WTC11 (cell line): ENCODE results near the gene GHR. TPM values are rescaled to one million over a fixed set of nuclear protein-coding genes. Genes with fewer than 3 reads are reported as not detected.

ENCODE experiments used
- ATAC-seq: fragments of 200-7000 bp; cut with Tn5 transposase; 2 replicates; pipeline ENCODE4 v1.10.0; 2021; ENCODE audit warnings: mild to moderate bottlenecking, moderate library complexity
- CTCF ChIA-PET: fragments of 300-600 bp; sonication (Branson Sonifier 250); formaldehyde crosslinking; loops from one replicate; lab custom pipeline; 2021; ENCODE audit warnings: antibody characterized with exemption; lab: Charles Lee
- POLR2A ChIA-PET: fragments of 350-600 bp; sonication (Branson Sonifier 250); formaldehyde crosslinking; loops from one replicate; lab custom pipeline; 2021; ENCODE audit warnings: antibody characterized with exemption; lab: Charles Lee
- DNase-seq: peaks from one replicate; pipeline ENCODE4 v3.0.0; 2021; ENCODE audit warnings: low spot score
- H3K27ac Mint-ChIP-seq: 2 replicates; pipeline ENCODE4 v1.8.0; 2021; ENCODE audit warnings: mixed read lengths
- H3K27me3 Mint-ChIP-seq: 2 replicates; pipeline ENCODE4 v1.8.0; 2021; ENCODE audit warnings: low read depth, mild to moderate bottlenecking, moderate library complexity, mixed read lengths
- H3K36me3 Mint-ChIP-seq: 2 replicates; pipeline ENCODE4 v1.8.0; 2021; ENCODE audit warnings: mixed read lengths
- H3K4me1 Mint-ChIP-seq: 2 replicates; pipeline ENCODE4 v1.8.0; 2022; ENCODE audit warnings: mixed read lengths
- H3K4me3 Mint-ChIP-seq: 2 replicates; pipeline ENCODE4 v1.8.0; 2021; ENCODE audit warnings: mild to moderate bottlenecking, moderate library complexity, mixed read lengths
- H3K9me3 Mint-ChIP-seq: 2 replicates; pipeline ENCODE4 v1.8.0; 2021; ENCODE audit warnings: mixed read lengths
- CDX4 ChIP-seq: fragments of 250-450 bp; sonication (Bioruptor Pico); IDR thresholded peaks from 2 replicates; pipeline ENCODE4 v1.9.0; 2021; ENCODE audit warnings: moderate library complexity, mild to moderate bottlenecking, inconsistent platforms, borderline replicate concordance
- CREM ChIP-seq: sonication (generic); formaldehyde crosslinking; IDR thresholded peaks from 2 replicates; pipeline ENCODE4 v1.8.1; 2022; ENCODE audit warnings: mild to moderate bottlenecking, missing genetic modification reagents, moderate library complexity
- CTCF ChIP-seq: fragments of 200-600 bp; IDR thresholded peaks from 2 replicates; pipeline ENCODE4 v1.8.0; 2022; ENCODE audit warnings: antibody characterized with exemption
- FOXP4 ChIP-seq: sonication (generic); formaldehyde crosslinking; IDR thresholded peaks from 2 replicates; pipeline ENCODE4 v1.8.0; 2022; ENCODE audit warnings: mild to moderate bottlenecking, missing genetic modification reagents
- HMGXB4 ChIP-seq: sonication (generic); formaldehyde crosslinking; IDR thresholded peaks from 2 replicates; pipeline ENCODE4 v1.8.1; 2023; ENCODE audit warnings: mild to moderate bottlenecking, moderate library complexity, missing genetic modification reagents
- PRRX2 ChIP-seq: fragments of 250-450 bp; sonication (Bioruptor Pico); IDR thresholded peaks from 2 replicates; pipeline ENCODE4 v1.8.0; 2021; ENCODE audit warnings: mild to moderate bottlenecking
- ZNF138 ChIP-seq: sonication (generic); formaldehyde crosslinking; conservative IDR thresholded peaks from 2 replicates; pipeline ENCODE4 v1.8.1; 2022; ENCODE audit warnings: mild to moderate bottlenecking, moderate library complexity, missing genetic modification reagents
- ZNF396 ChIP-seq: fragments of 250-450 bp; sonication (Bioruptor Pico); IDR thresholded peaks from 2 replicates; pipeline ENCODE4 v1.8.0; 2021; ENCODE audit warnings: mild to moderate bottlenecking, moderate library complexity, borderline replicate concordance
- ZNF416 ChIP-seq: fragments of 250-450 bp; sonication (Bioruptor Pico); IDR thresholded peaks from 2 replicates; pipeline ENCODE4 v1.9.0; 2021; ENCODE audit warnings: mild to moderate bottlenecking, inconsistent platforms
- ZNF425 ChIP-seq: fragments of 250-450 bp; sonication (Bioruptor Pico); conservative IDR thresholded peaks from 2 replicates; pipeline ENCODE4 v1.9.0; 2021; ENCODE audit warnings: mild to moderate bottlenecking
- ZNF532 ChIP-seq: fragments of 250-450 bp; sonication (Bioruptor Pico); IDR thresholded peaks from 2 replicates; pipeline ENCODE4 v1.9.0; 2021; ENCODE audit warnings: mild to moderate bottlenecking, borderline replicate concordance
- total RNA-seq: library from RNA; stranded (reverse); gene quantifications from 3 replicates; pipeline ENCODE4 v1.2.3, GENCODE V29; 2021

Gene GHR
- total RNA-seq, 1 experiment from 2014 or later = 0.57 TPM

- TF ChIP-seq HMGXB4 (CRISPR knock-in tag) (no peak), ZNF416 (CRISPR knock-in tag) (no peak), FOXP4 (CRISPR knock-in tag) (no peak), ZNF396 (CRISPR knock-in tag) (no peak), CREM (CRISPR knock-in tag) (no peak)
These were observed 181.0 kb downstream of the GHR start (continued) for GRCh38 chr5:42604171-42604711.

- H3K9me3 Mint-ChIP-seq = peaks cover 8% of the 10 kb centered on the region; the same call in 1 of the 2 replicates
- TF ChIP-seq ZNF532 (CRISPR knock-in tag) = no peak
- CTCF ChIA-PET = interaction anchor here (3.5 kb wide), 1 partner anchor 22 kb away, joined by 9 read pairs; no protein-coding TSS in a partner anchor
- no peaks in the 10 kb centered on the region for H3K36me3 Mint-ChIP-seq
- POLR2A ChIA-PET = no interaction called here
- DNase-seq (no peak), ATAC-seq (no peak)
- no peaks in the 10 kb centered on the region; the same call in 1 of the 2 replicates for H3K4me1 Mint-ChIP-seq
- no peak overlapping the region for H3K27ac Mint-ChIP-seq
- no peak overlapping the region for H3K4me3 Mint-ChIP-seq
- H3K27me3 Mint-ChIP-seq = no peaks in the 10 kb centered on the region
These were observed 182.3 kb downstream of the GHR start for GRCh38 chr5:42605490-42605889.

GRCh38 chr5:42606464-42606869 is 183.2 kb downstream of the GHR start:
- CTCF ChIA-PET = interaction anchor here (3.5 kb wide), 1 partner anchor 23 kb away, joined by 9 read pairs; no protein-coding TSS in a partner anchor
- Mint-ChIP-seq H3K36me3 (no peaks in the 10 kb centered on the region), H3K4me3 (no peak overlapping the region), H3K27me3 (no peaks in the 10 kb centered on the region), H3K9me3 (peaks cover 8% of the 10 kb centered on the region; the same call in 1 of the 2 replicates), H3K4me1 (no peaks in the 10 kb centered on the region; the same call in 1 of the 2 replicates), H3K27ac (no peak overlapping the region)
- ATAC-seq = no peak
- POLR2A ChIA-PET = no interaction called here
- TF ChIP-seq CTCF = no peak
- TF ChIP-seq PRRX2 (CRISPR knock-in tag) = no peak
- no peak for TF ChIP-seq ZNF138 (CRISPR knock-in tag)
- TF ChIP-seq ZNF425 (CRISPR knock-in tag) = no peak
- TF ChIP-seq CDX4 = no peak
- no peak for DNase-seq
